GM12878 (cell line): ENCODE measurements around the gene SVOP.

Experiments
- GABPA ChIP-seq: IDR thresholded peaks from 2 replicates; pipeline ENCODE4 v1.6.1; 2014; ENCODE audit warnings: antibody characterized with exemption, low read depth, mild to moderate bottlenecking, inconsistent platforms
- HDAC6 ChIP-seq: fragments of 200-600 bp; sonication (generic); IDR thresholded peaks from one replicate; pipeline ENCODE4 v1.8.0; 2017; ENCODE audit warnings: antibody characterized with exemption; ENCODE audit not compliant: unreplicated experiment
- TARDBP ChIP-seq: IDR thresholded peaks from 2 replicates; pipeline ENCODE4 v1.6.1; 2016; ENCODE audit warnings: borderline replicate concordance
- TF ChIP-seq, protein P1 (sequence below), 3 experiments: IDR thresholded peaks in 2 of 3; conservative IDR thresholded peaks in 1 of 3; 2 replicates each; pipeline ENCODE4 v1.5.1; 2011; ENCODE audit warnings: low read depth in 3 of 3, low read length in 3 of 3, mild to moderate bottlenecking in 3 of 3, control low read depth in 2 of 3, moderate library complexity in 2 of 3, inconsistent platforms in 1 of 3, mixed read lengths in 1 of 3; ENCODE audit not compliant: control insufficient read depth in 2 of 3, insufficient read depth in 1 of 3; ENCODE audit errors: extremely low read depth in 1 of 3

DNA sequence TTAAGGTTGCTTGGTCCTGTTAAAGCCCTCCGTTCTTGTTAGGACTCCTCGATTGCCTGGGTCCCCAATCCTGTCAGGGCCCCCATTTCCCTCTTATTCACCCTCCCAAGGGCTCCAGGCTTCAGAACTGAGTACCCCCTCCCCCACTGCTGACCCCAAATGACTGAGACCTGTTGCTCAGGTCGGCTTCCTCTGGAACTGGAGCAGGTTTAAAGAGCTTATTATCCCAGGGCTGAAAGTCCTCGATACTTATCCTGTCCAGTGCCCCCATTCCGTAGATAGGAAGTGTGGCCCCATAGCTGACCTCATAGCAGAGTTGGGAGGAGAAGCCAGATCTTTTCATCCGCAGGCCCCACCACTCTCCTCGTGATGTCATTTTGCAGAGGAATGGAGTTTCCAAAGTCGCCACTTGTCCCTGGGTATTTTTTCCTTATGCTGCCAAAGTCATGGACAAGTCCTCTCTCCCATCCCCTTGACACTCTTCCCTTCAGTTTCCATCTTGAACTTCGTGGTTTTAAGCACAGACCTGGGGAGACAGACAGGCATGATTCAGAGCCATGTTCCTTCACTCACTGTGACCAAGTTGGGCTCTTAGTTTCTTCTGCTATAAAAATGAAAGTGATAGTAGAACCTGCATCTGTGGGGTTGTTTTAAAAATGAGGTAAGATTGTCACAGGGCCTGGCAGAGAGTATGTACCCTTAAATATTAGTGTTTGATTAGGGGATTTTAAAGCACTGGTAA, 32.7 kb upstream of the SVOP start:
- TF ChIP-seq TARDBP (no peak), HDAC6 (no peak), GABPA (no peak)
- TF ChIP-seq, protein P1, sequence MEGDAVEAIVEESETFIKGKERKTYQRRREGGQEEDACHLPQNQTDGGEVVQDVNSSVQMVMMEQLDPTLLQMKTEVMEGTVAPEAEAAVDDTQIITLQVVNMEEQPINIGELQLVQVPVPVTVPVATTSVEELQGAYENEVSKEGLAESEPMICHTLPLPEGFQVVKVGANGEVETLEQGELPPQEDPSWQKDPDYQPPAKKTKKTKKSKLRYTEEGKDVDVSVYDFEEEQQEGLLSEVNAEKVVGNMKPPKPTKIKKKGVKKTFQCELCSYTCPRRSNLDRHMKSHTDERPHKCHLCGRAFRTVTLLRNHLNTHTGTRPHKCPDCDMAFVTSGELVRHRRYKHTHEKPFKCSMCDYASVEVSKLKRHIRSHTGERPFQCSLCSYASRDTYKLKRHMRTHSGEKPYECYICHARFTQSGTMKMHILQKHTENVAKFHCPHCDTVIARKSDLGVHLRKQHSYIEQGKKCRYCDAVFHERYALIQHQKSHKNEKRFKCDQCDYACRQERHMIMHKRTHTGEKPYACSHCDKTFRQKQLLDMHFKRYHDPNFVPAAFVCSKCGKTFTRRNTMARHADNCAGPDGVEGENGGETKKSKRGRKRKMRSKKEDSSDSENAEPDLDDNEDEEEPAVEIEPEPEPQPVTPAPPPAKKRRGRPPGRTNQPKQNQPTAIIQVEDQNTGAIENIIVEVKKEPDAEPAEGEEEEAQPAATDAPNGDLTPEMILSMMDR (IDR thresholded peaks at IDR 0.05 in 2 of 3, conservative IDR thresholded peaks at IDR 0.05 in 1 of 3; ENCODE audit: control insufficient read depth in 2 of 3, extremely low read depth in 1 of 3, insufficient read depth in 1 of 3, low read depth in 3 of 3, low read length in 3 of 3): no peak
